Trophoblast cell (in vitro differentiated cells and primary cell): ENCODE data around the gene CDK6.

Experiments
- DNase-seq, 2 donors: peaks; one replicate each; pipeline ENCODE4 v3.0.0-alpha.2; 2016
- H2AFZ ChIP-seq: 2 replicates; pipeline ENCODE4 v1.6.1; 2013; ENCODE audit warnings: low read length, moderate library complexity, mild to moderate bottlenecking; ENCODE audit not compliant: insufficient read depth, poor library complexity
- H2AK5ac ChIP-seq: 2 replicates; pipeline ENCODE4 v1.6.1; 2013; ENCODE audit warnings: mild to moderate bottlenecking, low read length
- H2BK120ac ChIP-seq: 2 replicates; pipeline ENCODE4 v1.6.1; 2013; ENCODE audit warnings: low read length, mild to moderate bottlenecking, moderate library complexity; ENCODE audit not compliant: insufficient read depth, poor library complexity
- H2BK12ac ChIP-seq: 2 replicates; pipeline ENCODE4 v1.6.1; 2013; ENCODE audit warnings: mild to moderate bottlenecking, low read length, moderate library complexity
- H2BK5ac ChIP-seq: 2 replicates; pipeline ENCODE4 v1.6.1; 2013; ENCODE audit warnings: low read length, low read depth, moderate library complexity, mild to moderate bottlenecking; ENCODE audit not compliant: poor library complexity
- H3K14ac ChIP-seq: 2 replicates; pipeline ENCODE4 v1.6.1; 2013; ENCODE audit warnings: mild to moderate bottlenecking, low read length
- H3K18ac ChIP-seq: 2 replicates; pipeline ENCODE4 v1.6.1; 2013; ENCODE audit warnings: mild to moderate bottlenecking, low read length
- H3K23ac ChIP-seq: 2 replicates; pipeline ENCODE4 v1.6.1; 2013; ENCODE audit warnings: low read length
- H3K27ac ChIP-seq: 2 replicates; pipeline ENCODE4 v1.5.1; 2013; ENCODE audit warnings: low read depth, mild to moderate bottlenecking, inconsistent platforms, low read length, moderate library complexity
- H3K27me3 ChIP-seq: 2 replicates; pipeline ENCODE4 v1.6.1; 2013; ENCODE audit warnings: inconsistent platforms, mild to moderate bottlenecking, low read length, moderate library complexity; ENCODE audit not compliant: insufficient read depth
- H3K36me3 ChIP-seq, 2 experiments: 1 replicate in 1 of 2; 2 replicates in 1 of 2; pipeline ENCODE4 v1.6.1; 2013; ENCODE audit warnings: low read length in 2 of 2, mild to moderate bottlenecking in 2 of 2, moderate library complexity in 1 of 2; ENCODE audit not compliant: insufficient read depth in 2 of 2, control insufficient read depth in 1 of 2
- H3K4ac ChIP-seq: 2 replicates; pipeline ENCODE4 v1.6.1; 2013; ENCODE audit warnings: low read depth, mild to moderate bottlenecking, low read length, moderate library complexity
- H3K4me1 ChIP-seq, 2 experiments: 1 replicate in 1 of 2; 2 replicates in 1 of 2; pipeline ENCODE4 v1.6.1; 2013; ENCODE audit warnings: low read length in 2 of 2, mild to moderate bottlenecking in 2 of 2, moderate library complexity in 1 of 2; ENCODE audit not compliant: insufficient read depth in 2 of 2, control insufficient read depth in 1 of 2
- H3K4me2 ChIP-seq: 2 replicates; pipeline ENCODE4 v1.6.1; 2013; ENCODE audit warnings: inconsistent platforms, mild to moderate bottlenecking, low read length, moderate library complexity
- H3K4me3 ChIP-seq: 2 replicates; pipeline ENCODE4 v1.5.1; 2013; ENCODE audit warnings: mild to moderate bottlenecking, low read depth, low read length, inconsistent platforms
- H3K79me1 ChIP-seq: one replicate; pipeline ENCODE4 v1.6.1; 2013; ENCODE audit warnings: low read length
- H3K79me2 ChIP-seq: 2 replicates; pipeline ENCODE4 v1.6.1; 2013; ENCODE audit warnings: low read length, mild to moderate bottlenecking; ENCODE audit not compliant: control insufficient read depth, insufficient read depth, poor library complexity
- H3K9ac ChIP-seq: 2 replicates; pipeline ENCODE4 v1.6.1; 2013; ENCODE audit warnings: mild to moderate bottlenecking, low read length
- H3K9me3 ChIP-seq: 2 replicates; pipeline ENCODE4 v1.6.1; 2013; ENCODE audit warnings: low read depth, mild to moderate bottlenecking, control low read depth, inconsistent platforms, low read length; ENCODE audit not compliant: insufficient read depth
- H4K12ac ChIP-seq: 2 replicates; pipeline ENCODE4 v1.6.1; 2013; ENCODE audit warnings: low read depth, mild to moderate bottlenecking, low read length, moderate library complexity
- H4K8ac ChIP-seq: 2 replicates; pipeline ENCODE4 v1.6.1; 2013; ENCODE audit warnings: low read depth, mild to moderate bottlenecking, low read length, moderate library complexity
- H4K91ac ChIP-seq: one replicate; pipeline ENCODE4 v1.6.1; 2013; ENCODE audit warnings: low read depth, mild to moderate bottlenecking, low read length, moderate library complexity
- WGBS: extraction: QIAGEN DNeasy Blood & Tissue Kit; methylation state at CpG from one replicate; pipeline ENCODE4 v1.1.7; 2013; ENCODE audit warnings: missing lambda C conversion rate; ENCODE audit not compliant: insufficient read length, insufficient coverage; ENCODE audit errors: extremely low coverage; 5-methylcytosine and 5-hydroxymethylcytosine counted together

Gene CDK6

DNA sequence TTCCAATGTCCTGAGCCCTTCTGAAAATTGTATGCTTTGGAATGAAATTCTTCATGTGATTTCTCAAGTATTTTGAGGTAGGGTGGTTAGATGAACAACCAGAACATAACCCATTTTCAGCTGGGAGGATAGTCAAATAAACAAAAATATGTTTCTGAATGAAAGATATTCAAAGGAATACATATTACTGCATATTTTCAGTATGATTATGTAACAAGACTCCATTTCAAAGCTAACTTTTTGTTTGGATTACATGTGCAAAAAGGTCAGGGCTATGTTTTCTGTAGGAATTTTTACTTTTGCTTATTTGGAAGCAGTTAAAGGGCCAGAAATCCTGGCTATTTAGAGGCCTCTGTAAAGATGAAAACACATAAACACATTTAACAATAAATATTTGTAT is 27.7 kb downstream of the CDK6 start:
- no peak overlapping the region for H2BK5ac ChIP-seq
- H3K4me1 ChIP-seq: peaks cover 0 to 2% of the 10 kb centered on the region in 2 experiments

DNA sequence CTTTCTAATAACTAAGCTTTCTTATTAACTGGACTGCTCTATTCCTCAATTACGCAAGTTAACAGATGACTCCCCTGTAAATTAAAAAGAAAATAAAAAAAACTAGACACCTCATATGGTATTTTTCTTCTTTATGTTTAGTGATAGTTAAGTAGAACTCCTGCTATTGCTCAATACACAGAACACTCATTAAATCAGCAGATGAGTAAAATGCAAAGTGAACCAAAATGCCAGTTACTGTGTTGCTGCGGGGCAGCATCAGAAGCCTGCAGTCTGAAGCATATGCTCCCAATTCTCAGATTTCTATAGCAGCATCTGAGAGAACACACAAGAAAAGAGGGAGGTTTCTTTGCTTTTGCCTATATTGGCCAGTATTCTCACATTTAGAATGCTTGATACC is 28.4 kb downstream of the CDK6 start:
- WGBS: no CpG with 5 or more reads among the region's 2 CpGs
- Histone ChIP-seq H3K9me3 (no peaks in the 10 kb centered on the region), H2AK5ac (no peak overlapping the region), H3K23ac (no peak overlapping the region), H3K14ac (no peak overlapping the region), H3K27me3 (no peaks in the 10 kb centered on the region), H4K12ac (no peak overlapping the region), H2BK120ac (no peak overlapping the region), H3K9ac (no peak overlapping the region), H3K4me3 (no peak overlapping the region), H2BK5ac (no peak overlapping the region), H2AFZ (no peak overlapping the region), H3K79me1 (peaks cover 1% of the 10 kb centered on the region), H3K4ac (no peak overlapping the region), H3K4me2 (no peak overlapping the region), H4K91ac (no peak overlapping the region), H3K36me3 (no peaks in the 10 kb centered on the region), H3K27ac (no peak overlapping the region), H3K18ac (no peak overlapping the region), H4K8ac (no peak overlapping the region), H3K4me1 (peaks cover 0 to 2% of the 10 kb centered on the region in 2 experiments), H2BK12ac (no peak overlapping the region), H3K79me2 (no peaks in the 10 kb centered on the region)
- DNase-seq: no peak

More for the DNA sequence above, 27.7 kb downstream of the CDK6 start:
- H3K27me3 ChIP-seq: no peaks in the 10 kb centered on the region
- no peak overlapping the region for H3K9ac ChIP-seq
- H3K18ac ChIP-seq: no peak overlapping the region
- peaks cover 1% of the 10 kb centered on the region for H3K79me1 ChIP-seq
- H4K91ac ChIP-seq: no peak overlapping the region
- no peak overlapping the region for H3K4me3 ChIP-seq
- H3K4ac ChIP-seq: no peak overlapping the region
- no peak overlapping the region for H4K12ac ChIP-seq
- no peak overlapping the region for H3K27ac ChIP-seq
- no peak overlapping the region for H4K8ac ChIP-seq
- no peak overlapping the region for H3K14ac ChIP-seq
- no peak overlapping the region for H3K4me2 ChIP-seq
- no peak overlapping the region for H2AK5ac ChIP-seq
- H2AFZ ChIP-seq: no peak overlapping the region
- H3K36me3 ChIP-seq: no peaks in the 10 kb centered on the region
- H3K9me3 ChIP-seq: no peaks in the 10 kb centered on the region
- H2BK12ac ChIP-seq: no peak overlapping the region
- DNase-seq: no peak
- no peak overlapping the region for H2BK120ac ChIP-seq
- H3K23ac ChIP-seq: no peak overlapping the region
- H3K79me2 ChIP-seq: no peaks in the 10 kb centered on the region

DNA sequence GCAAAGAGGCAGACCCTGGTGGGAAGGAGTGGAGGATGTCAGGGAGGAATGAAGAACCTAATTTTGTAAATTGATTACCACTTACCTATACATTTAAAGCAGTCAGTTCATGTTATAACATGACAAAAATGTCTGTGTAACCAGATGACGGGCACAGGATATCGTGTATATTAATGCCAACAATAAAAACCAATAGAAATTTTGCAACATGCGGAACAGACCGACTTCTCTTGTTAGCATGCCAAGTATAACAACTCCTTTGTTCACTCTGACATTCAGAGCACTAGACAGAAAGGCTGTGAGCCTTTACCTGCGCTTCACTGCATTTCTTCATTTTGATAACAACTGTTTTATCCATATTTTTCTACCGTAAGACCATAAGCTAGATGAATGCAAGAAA is 29.9 kb downstream of the CDK6 start:
- H3K27ac ChIP-seq: no peak overlapping the region
- WGBS: no CpG with 5 or more reads among the region's 6 CpGs
- no peak overlapping the region for H2BK5ac ChIP-seq
- H3K79me1 ChIP-seq: peaks cover 1% of the 10 kb centered on the region
- no peak overlapping the region for H3K4me2 ChIP-seq
- H3K9me3 ChIP-seq: no peaks in the 10 kb centered on the region
- H3K9ac ChIP-seq: no peak overlapping the region
- no peaks in the 10 kb centered on the region for H3K27me3 ChIP-seq
- H3K4ac ChIP-seq: no peak overlapping the region
- H3K79me2 ChIP-seq: no peaks in the 10 kb centered on the region
- H2AK5ac ChIP-seq: no peak overlapping the region
- no peaks in the 10 kb centered on the region for H3K36me3 ChIP-seq
- H4K12ac ChIP-seq: no peak overlapping the region
- no peak overlapping the region for H3K18ac ChIP-seq
- H2BK120ac ChIP-seq: no peak overlapping the region
- no peak overlapping the region for H4K91ac ChIP-seq
- no peak overlapping the region for H3K4me3 ChIP-seq
- H3K4me1 ChIP-seq: peaks cover 0 to 2% of the 10 kb centered on the region in 2 experiments
- no peak overlapping the region for H3K23ac ChIP-seq
- H3K14ac ChIP-seq: no peak overlapping the region
- H2BK12ac ChIP-seq: no peak overlapping the region
- DNase-seq: no peak
- no peak overlapping the region for H2AFZ ChIP-seq
- H4K8ac ChIP-seq: no peak overlapping the region

DNA sequence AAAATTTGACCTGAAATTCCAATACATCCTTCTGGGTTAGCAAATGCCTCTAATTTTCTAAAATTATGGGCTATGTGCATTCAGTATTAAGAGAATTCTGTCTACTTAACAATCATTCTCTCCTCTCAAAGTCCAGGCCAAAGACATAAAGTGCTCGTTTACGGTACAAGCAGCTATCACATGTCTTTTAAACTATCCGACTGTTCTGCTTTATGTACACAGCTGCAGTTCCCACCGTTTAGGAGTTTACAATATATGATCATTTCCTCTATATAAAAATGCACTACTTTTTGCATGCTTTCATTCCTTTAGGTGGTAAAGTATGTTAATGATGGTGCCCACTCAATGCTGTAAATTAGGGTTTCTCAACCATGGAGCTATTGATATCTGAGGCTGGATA is 34.0 kb downstream of the CDK6 start:
- no peak overlapping the region for H3K4me3 ChIP-seq
- H3K9ac ChIP-seq: no peak overlapping the region
- no peak overlapping the region for H2BK5ac ChIP-seq
- no peak overlapping the region for H2AFZ ChIP-seq
- H3K79me1 ChIP-seq: no peaks in the 10 kb centered on the region
- H3K9me3 ChIP-seq: no peaks in the 10 kb centered on the region
- no peak overlapping the region for H3K18ac ChIP-seq
- no peak overlapping the region for H2BK120ac ChIP-seq
- H2BK12ac ChIP-seq: no peak overlapping the region
- H3K27me3 ChIP-seq: no peaks in the 10 kb centered on the region
- H4K91ac ChIP-seq: no peak overlapping the region
- DNase-seq: no peak
- no peaks in the 10 kb centered on the region for H3K79me2 ChIP-seq
- H3K4me2 ChIP-seq: no peak overlapping the region
- no CpG with 5 or more reads among the region's 4 CpGs for WGBS
- H4K8ac ChIP-seq: no peak overlapping the region
- no peak overlapping the region for H3K4ac ChIP-seq
- H3K4me1 ChIP-seq: no peaks in the 10 kb centered on the region
- no peak overlapping the region for H2AK5ac ChIP-seq
- H3K23ac ChIP-seq: no peak overlapping the region
- H4K12ac ChIP-seq: no peak overlapping the region
- H3K36me3 ChIP-seq: no peaks in the 10 kb centered on the region
- H3K14ac ChIP-seq: no peak overlapping the region
- H3K27ac ChIP-seq: no peak overlapping the region
